H1 (cell line): ENCODE results near the gene LPCAT1. TPM values are rescaled to one million over a fixed set of nuclear protein-coding genes. Genes with fewer than 3 reads are reported as not detected.

Experiments used
- ATF2 ChIP-seq: IDR thresholded peaks from 2 replicates; pipeline ENCODE4 v1.6.1; 2012; ENCODE audit warnings: low read length, inconsistent platforms
- JUND ChIP-seq: IDR thresholded peaks from 2 replicates; pipeline ENCODE4 v1.6.1; 2011; ENCODE audit warnings: mild to moderate bottlenecking, improper control_type of control experiment, low read length
- KDM1A ChIP-seq: fragments of 200-600, 300-600 bp; sonication (generic); IDR thresholded peaks from 2 replicates; pipeline ENCODE4 v1.7.1; 2016; ENCODE audit warnings: mild to moderate bottlenecking, low read length, borderline replicate concordance
- POLR2A ChIP-seq, 2 experiments: IDR thresholded peaks; 1 replicate in 1 of 2; 2 replicates in 1 of 2; pipeline ENCODE4 v1.6.1; 2011; ENCODE audit warnings: low read depth in 2 of 2, low read length in 2 of 2, mild to moderate bottlenecking in 2 of 2; ENCODE audit errors: control extremely low read depth in 1 of 2
- RNF2 ChIP-seq: fragments of 200-900, 300-1000 bp; sonication (generic); IDR thresholded peaks from 2 replicates; pipeline ENCODE4 v1.7.1; 2016; ENCODE audit warnings: borderline replicate concordance, low read depth, mild to moderate bottlenecking, antibody characterized with exemption, low read length; ENCODE audit not compliant: poor library complexity, severe bottlenecking; ENCODE audit errors: missing control alignments
- RXRA ChIP-seq: IDR thresholded peaks from 2 replicates; pipeline ENCODE4 v1.6.1; 2011; ENCODE audit warnings: low read depth, mild to moderate bottlenecking, low read length, moderate library complexity; ENCODE audit not compliant: insufficient read depth
- SAP30 ChIP-seq: fragments of 300-600 bp; sonication (generic); IDR thresholded peaks from 2 replicates; pipeline ENCODE4 v1.7.1; 2012; ENCODE audit warnings: low read length, moderate library complexity, mild to moderate bottlenecking, inconsistent platforms; ENCODE audit not compliant: insufficient read depth, insufficient replicate concordance
- SRF ChIP-seq: IDR thresholded peaks from 2 replicates; pipeline ENCODE4 v1.6.1; 2011; ENCODE audit warnings: mild to moderate bottlenecking, low read depth, low read length, moderate library complexity
- TBP ChIP-seq: IDR thresholded peaks from 2 replicates; pipeline ENCODE4 v1.6.1; 2011; ENCODE audit warnings: low read depth, low read length, improper control_type of control experiment
- polyA plus RNA-seq, 7 experiments: library from polyadenylated mRNA; depleted of rRNA in 3 of 7; stranded (reverse) in 5 of 7; unstranded in 2 of 7; fragments of >200 nt in 5 of 7; fragments of 200-250 nt in 2 of 7; gene quantifications; 1 replicate in 5 of 7; 2 replicates in 1 of 7; 4 replicates in 1 of 7; pipeline versions ENCODE4 v1.2.1 to v1.2.3, GENCODE V29; 2011 to 2013; ENCODE audit warnings: missing spikeins in 2 of 7, mixed read lengths in 2 of 7
- total RNA-seq: library from RNA; stranded (reverse); fragmentation: NEBNext Ultra II Directional; extraction: Animal tissue kit (Norgen Biotek cat#: 25700); gene quantifications from 2 replicates; pipeline ENCODE4 v1.2.1, GENCODE V29; 2021
- TF ChIP-seq, protein P1 (sequence below): fragments of 300-600 bp; sonication (generic); IDR thresholded peaks from 2 replicates; pipeline ENCODE4 v1.7.1; 2012; ENCODE audit warnings: low read length, moderate library complexity, mild to moderate bottlenecking, inconsistent platforms; ENCODE audit not compliant: insufficient replicate concordance

The LPCAT1 gene
- total and polyA plus RNA-seq, 2 of the 8 experiments (the other 6 are each of a cell fraction or from before 2014, with no cell fraction given), result 107 to 260 TPM

DNA sequence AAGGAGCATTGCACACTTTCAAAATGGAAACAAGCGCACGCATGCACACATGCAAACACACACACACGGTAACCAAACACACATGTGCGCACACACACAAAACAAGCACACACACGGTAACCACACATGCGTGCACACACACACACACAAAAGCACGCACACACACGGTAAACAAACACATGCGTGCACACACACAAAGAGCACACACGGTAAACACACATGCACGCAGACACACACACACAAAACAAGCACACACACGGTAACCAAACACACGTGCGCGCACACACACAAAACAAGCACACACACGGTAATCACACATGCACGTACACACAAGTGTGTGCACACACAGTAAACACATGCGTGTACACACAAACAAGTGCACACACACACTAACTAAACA is 59.2 kb downstream of the LPCAT1 start (continued):
- TF ChIP-seq, protein P1, sequence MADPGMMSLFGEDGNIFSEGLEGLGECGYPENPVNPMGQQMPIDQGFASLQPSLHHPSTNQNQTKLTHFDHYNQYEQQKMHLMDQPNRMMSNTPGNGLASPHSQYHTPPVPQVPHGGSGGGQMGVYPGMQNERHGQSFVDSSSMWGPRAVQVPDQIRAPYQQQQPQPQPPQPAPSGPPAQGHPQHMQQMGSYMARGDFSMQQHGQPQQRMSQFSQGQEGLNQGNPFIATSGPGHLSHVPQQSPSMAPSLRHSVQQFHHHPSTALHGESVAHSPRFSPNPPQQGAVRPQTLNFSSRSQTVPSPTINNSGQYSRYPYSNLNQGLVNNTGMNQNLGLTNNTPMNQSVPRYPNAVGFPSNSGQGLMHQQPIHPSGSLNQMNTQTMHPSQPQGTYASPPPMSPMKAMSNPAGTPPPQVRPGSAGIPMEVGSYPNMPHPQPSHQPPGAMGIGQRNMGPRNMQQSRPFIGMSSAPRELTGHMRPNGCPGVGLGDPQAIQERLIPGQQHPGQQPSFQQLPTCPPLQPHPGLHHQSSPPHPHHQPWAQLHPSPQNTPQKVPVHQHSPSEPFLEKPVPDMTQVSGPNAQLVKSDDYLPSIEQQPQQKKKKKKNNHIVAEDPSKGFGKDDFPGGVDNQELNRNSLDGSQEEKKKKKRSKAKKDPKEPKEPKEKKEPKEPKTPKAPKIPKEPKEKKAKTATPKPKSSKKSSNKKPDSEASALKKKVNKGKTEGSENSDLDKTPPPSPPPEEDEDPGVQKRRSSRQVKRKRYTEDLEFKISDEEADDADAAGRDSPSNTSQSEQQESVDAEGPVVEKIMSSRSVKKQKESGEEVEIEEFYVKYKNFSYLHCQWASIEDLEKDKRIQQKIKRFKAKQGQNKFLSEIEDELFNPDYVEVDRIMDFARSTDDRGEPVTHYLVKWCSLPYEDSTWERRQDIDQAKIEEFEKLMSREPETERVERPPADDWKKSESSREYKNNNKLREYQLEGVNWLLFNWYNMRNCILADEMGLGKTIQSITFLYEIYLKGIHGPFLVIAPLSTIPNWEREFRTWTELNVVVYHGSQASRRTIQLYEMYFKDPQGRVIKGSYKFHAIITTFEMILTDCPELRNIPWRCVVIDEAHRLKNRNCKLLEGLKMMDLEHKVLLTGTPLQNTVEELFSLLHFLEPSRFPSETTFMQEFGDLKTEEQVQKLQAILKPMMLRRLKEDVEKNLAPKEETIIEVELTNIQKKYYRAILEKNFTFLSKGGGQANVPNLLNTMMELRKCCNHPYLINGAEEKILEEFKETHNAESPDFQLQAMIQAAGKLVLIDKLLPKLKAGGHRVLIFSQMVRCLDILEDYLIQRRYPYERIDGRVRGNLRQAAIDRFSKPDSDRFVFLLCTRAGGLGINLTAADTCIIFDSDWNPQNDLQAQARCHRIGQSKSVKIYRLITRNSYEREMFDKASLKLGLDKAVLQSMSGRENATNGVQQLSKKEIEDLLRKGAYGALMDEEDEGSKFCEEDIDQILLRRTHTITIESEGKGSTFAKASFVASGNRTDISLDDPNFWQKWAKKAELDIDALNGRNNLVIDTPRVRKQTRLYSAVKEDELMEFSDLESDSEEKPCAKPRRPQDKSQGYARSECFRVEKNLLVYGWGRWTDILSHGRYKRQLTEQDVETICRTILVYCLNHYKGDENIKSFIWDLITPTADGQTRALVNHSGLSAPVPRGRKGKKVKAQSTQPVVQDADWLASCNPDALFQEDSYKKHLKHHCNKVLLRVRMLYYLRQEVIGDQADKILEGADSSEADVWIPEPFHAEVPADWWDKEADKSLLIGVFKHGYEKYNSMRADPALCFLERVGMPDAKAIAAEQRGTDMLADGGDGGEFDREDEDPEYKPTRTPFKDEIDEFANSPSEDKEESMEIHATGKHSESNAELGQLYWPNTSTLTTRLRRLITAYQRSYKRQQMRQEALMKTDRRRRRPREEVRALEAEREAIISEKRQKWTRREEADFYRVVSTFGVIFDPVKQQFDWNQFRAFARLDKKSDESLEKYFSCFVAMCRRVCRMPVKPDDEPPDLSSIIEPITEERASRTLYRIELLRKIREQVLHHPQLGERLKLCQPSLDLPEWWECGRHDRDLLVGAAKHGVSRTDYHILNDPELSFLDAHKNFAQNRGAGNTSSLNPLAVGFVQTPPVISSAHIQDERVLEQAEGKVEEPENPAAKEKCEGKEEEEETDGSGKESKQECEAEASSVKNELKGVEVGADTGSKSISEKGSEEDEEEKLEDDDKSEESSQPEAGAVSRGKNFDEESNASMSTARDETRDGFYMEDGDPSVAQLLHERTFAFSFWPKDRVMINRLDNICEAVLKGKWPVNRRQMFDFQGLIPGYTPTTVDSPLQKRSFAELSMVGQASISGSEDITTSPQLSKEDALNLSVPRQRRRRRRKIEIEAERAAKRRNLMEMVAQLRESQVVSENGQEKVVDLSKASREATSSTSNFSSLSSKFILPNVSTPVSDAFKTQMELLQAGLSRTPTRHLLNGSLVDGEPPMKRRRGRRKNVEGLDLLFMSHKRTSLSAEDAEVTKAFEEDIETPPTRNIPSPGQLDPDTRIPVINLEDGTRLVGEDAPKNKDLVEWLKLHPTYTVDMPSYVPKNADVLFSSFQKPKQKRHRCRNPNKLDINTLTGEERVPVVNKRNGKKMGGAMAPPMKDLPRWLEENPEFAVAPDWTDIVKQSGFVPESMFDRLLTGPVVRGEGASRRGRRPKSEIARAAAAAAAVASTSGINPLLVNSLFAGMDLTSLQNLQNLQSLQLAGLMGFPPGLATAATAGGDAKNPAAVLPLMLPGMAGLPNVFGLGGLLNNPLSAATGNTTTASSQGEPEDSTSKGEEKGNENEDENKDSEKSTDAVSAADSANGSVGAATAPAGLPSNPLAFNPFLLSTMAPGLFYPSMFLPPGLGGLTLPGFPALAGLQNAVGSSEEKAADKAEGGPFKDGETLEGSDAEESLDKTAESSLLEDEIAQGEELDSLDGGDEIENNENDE, result no peak
- no peak for TF ChIP-seq JUND
- TF ChIP-seq RNF2, result no peak
- no peak for TF ChIP-seq RXRA
- no peak for TF ChIP-seq KDM1A
- TF ChIP-seq POLR2A (IDR thresholded peaks at IDR 0.05; ENCODE audit: control extremely low read depth in 1 of 2, low read depth in 2 of 2, low read length in 2 of 2), result no peak
- no peak for TF ChIP-seq ATF2
- TF ChIP-seq TBP, result no peak
- TF ChIP-seq SRF, result no peak
- TF ChIP-seq SAP30, result no peak
